ENCODE results near the gene MALT1.

The MALT1 gene

GRCh38 chr18:58654896-58655614, 16.2 kb upstream of the MALT1 start:
- H3K4me3 ChIP-seq (ENCODE audit: low read depth, low read length): peak overlapping the region; percentile 37; the same call in 1 of the 2 replicates
- no peak for TF ChIP-seq CTCF (IDR thresholded peaks at IDR 0.05; ENCODE audit: low read depth, low read length, missing control alignments)
- DNase-seq (ENCODE audit: low read depth): no peak

GRCh38 chr18:58657081-58657480, 14.2 kb upstream of the MALT1 start:
- no peak for TF ChIP-seq CTCF (IDR thresholded peaks at IDR 0.05; ENCODE audit: low read depth, low read length, missing control alignments)
- no peak for DNase-seq (ENCODE audit: low read depth)
- no peak overlapping the region for H3K4me3 ChIP-seq (ENCODE audit: low read depth, low read length)

DNA sequence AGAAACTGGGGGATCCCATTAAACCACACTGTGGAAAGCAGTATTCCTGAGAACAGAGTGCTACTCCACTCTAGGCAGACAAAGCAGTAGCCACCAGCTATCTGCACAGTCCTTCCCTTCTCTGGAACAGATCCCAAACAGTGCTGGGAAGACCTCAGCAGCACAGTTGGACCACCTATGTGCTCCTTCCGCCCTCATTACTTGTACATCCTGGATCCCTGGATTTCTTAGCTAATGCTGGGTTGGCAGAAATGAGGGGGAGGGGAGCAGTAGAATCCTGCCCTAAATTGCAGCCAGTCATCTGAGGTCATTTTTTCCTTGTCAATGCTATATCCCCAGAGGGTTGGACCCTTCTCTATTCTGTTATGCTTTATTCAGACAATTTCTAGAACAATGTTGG, 13.8 kb upstream of the MALT1 start:
- no peak overlapping the region; the same call in 1 of the 2 replicates for H3K4me3 ChIP-seq (ENCODE audit: low read depth, low read length)
- no peak for TF ChIP-seq CTCF (IDR thresholded peaks at IDR 0.05; ENCODE audit: low read depth, low read length, missing control alignments)
- DNase-seq (ENCODE audit: low read depth): no peak

GRCh38 chr18:58659691-58660090, 11.6 kb upstream of the MALT1 start:
- TF ChIP-seq CTCF (IDR thresholded peaks at IDR 0.05; ENCODE audit: low read depth, low read length, missing control alignments): no peak
- H3K4me3 ChIP-seq (ENCODE audit: low read depth, low read length): peak overlapping the region; percentile 66
- no peak for DNase-seq (ENCODE audit: low read depth)

GRCh38 chr18:58660915-58661314, 10.3 kb upstream of the MALT1 start:
- no peak for DNase-seq (ENCODE audit: low read depth)
- peak overlapping the region; percentile 11; the same call in 1 of the 2 replicates for H3K4me3 ChIP-seq (ENCODE audit: low read depth, low read length)
- no peak for TF ChIP-seq CTCF (IDR thresholded peaks at IDR 0.05; ENCODE audit: low read depth, low read length, missing control alignments)

GRCh38 chr18:58661423-58661822, 9.8 kb upstream of the MALT1 start:
- TF ChIP-seq CTCF (IDR thresholded peaks at IDR 0.05; ENCODE audit: low read depth, low read length, missing control alignments): peak; percentile 20
- DNase-seq (ENCODE audit: low read depth): no peak
- H3K4me3 ChIP-seq (ENCODE audit: low read depth, low read length): no peak overlapping the region

GRCh38 chr18:58662118-58662517, 9.1 kb upstream of the MALT1 start:
- H3K4me3 ChIP-seq (ENCODE audit: low read depth, low read length): no peak overlapping the region
- no peak for TF ChIP-seq CTCF (IDR thresholded peaks at IDR 0.05; ENCODE audit: low read depth, low read length, missing control alignments)
- DNase-seq (ENCODE audit: low read depth): no peak

Data from GM12864 (cell line).